NCI-H187 treated with DMSO at 0.1 percent for 48 hours (cell line): ENCODE data around the gene UPF3A.
"Not testable (repeated sequence)": the region's sequence is repeated elsewhere in the genome, so short reads cannot be mapped to it uniquely, and the experiment has no call there.

Experiments used
- DNase-seq: peaks from one replicate; lab custom pipeline; 2025; lab: John Stamatoyannopoulos, UW

The UPF3A gene

DNA sequence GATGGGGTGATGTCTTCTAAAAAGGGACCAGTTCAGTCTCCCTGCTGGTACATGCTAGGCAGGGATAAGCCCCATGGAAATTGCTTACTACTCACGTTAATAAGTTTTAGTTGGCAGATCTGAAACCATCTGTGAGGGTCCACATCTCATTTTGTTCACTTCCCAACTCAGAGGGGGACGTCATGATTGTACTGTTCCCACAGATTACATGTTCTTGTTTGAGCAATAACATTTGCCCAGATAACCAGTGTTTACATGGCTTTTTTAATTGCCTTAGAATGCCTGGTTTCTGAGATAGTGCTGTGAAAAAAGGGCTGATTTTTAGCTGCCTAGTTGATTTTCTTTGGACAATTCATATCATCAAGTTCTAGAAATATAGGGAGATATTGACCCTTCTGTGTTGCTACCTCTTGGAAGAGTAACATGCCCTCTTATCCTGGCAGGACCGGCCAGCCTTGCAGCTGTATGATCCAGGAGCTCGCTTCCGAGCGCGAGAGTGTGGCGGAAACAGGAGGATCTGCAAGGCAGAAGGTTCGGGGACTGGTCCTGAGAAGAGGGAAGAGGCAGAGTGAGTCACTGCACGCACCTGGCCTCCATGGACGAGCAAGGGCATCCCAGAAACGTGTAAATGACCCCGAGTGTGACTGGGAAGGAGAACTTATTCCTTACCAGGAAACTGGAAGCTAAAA, 23.1 kb downstream of the UPF3A start:
- no peak for DNase-seq

DNA sequence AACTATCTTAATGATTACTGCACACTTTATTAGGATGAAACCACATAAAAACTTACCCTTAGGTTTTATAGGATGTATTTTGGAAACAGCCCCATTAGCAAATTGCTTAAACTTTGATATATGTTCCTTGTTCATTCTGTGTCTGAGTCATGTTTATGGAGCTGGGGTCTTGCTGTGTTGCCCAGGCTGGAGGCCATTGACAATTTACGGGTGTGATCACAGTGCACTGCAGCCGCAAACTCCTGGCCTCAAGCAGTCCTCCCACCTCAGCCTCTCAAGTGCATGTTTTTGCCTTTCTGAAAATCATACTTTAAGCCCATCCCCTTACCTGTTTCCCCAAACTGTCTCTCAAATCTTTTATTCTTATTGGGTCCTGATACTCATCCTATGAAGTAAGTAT, 27.7 kb downstream of the UPF3A start:
- DNase-seq, result no peak

DNA sequence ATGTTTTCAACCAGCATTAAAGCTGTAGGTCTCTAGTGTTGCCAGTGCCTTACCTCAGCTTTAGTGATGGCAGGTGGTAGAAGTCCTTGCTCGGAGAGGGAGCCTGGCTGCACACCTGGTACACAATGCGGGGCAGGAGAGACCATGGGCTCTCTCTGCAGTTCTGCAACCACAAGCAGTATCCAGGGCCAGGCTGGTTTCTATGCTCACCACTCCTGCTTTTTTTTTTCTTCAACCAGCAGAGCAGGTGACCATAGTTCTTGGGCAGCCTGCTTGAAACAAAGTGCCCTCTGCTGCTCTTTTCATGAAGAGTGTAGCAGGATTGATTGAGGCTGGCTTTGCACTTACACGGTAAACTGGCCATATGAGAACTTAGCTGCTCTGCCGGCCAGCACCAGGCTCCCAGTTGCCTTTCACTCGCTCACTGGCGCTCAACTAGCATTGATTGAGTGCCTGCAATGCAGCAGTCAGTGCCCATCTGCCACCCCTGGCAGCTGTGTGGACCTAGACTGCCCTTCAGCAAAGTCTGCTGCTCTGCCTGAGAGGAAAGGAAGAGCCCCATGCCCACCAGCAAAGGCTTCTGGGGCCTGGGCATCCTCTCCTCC, 28.5 kb downstream of the UPF3A start:
- DNase-seq, result peak; percentile 56

DNA sequence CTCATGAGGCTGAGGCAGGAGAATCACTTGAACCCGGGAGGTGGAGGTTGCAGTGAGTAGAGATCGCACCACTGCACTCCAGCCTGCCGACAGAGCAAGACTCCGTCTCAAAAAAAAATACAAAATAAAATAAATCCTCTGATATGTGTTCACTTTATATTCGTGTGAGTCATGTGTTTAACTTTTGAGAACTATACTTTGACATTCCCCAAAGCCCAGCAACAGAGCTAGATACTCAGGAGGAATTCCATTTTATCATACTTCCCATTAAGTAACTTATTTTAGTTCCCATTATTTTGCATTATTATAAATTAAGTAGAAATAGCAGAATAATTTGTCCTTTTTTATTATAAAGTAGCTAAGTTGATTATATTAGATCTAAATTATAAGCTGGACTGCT, 29.6 kb downstream of the UPF3A start:
- DNase-seq, result no peak

DNA sequence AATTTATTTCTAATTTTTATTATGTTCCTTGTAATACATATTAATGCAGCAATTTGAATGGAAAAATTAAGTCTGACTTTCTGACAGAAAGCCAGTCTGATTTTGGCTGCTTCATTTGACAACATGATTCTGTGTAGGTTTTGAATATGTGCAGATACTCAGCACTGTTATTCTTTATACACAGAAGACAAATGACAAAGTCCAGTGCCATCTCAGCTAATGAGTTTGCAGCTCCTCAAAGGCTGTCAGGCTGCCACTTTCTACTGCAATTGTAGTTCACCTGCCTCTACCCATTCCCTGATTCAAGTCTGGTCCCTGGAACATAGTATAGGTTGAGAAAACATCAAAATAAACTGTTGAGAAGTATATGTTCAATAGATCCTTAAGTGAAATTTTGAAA, 30.0 kb downstream of the UPF3A start:
- DNase-seq, result no peak

DNA sequence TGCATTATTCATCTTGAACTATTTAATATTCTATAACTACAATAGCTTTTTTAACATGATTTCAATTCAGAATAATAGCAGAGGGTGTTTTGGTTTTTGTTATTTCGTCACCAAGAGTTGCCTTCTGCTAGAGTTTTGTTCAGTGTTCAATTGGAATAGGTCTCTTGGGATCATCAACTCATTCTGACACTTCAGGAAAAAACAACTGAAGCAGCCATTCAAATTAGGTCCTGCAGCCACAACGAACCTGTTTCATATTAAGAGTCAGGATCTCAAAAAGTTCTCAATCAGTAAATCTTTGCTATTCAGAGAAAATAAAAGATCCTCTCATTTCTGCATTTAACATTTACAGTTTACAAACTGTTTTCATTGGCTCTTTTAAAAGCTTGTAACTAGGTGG, 30.5 kb downstream of the UPF3A start:
- no peak for DNase-seq

DNA sequence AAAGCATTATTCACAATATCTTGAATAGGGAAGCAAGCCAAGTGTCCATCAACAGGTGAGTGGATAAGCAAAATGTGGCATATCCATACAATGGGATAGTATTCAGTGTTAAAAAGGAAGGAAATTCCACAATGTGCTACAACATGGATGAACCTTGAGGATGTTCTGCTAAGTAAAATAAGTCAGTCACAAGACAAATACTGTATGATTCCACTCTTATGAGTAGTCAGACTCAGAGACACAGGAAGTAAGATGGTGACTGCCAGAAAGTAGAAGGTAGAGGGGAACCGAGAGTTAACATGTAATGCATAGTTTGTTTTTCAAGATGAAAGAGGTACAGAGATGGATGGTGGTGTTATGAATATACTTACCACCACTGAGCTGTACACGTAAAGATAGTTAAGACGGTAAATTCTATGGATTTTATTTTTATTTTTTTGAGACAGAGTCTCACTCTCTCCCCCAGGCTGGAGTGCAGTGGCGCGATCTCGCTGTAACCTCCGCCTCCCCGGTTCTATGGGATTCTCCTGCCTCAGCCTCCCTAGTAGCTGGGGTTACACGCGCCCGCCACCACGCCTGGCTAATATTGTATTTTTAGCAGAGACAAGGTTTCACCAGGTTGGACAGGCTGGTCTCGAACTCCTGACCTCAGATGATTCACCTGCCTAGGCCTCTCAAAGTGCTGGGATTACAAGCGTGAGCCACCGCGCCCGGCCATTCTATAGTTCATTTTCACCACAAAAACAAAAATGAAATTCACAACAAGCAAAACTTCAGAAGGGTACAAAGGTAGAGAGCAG, 31.9 kb downstream of the UPF3A start:
- no peak for DNase-seq

DNA sequence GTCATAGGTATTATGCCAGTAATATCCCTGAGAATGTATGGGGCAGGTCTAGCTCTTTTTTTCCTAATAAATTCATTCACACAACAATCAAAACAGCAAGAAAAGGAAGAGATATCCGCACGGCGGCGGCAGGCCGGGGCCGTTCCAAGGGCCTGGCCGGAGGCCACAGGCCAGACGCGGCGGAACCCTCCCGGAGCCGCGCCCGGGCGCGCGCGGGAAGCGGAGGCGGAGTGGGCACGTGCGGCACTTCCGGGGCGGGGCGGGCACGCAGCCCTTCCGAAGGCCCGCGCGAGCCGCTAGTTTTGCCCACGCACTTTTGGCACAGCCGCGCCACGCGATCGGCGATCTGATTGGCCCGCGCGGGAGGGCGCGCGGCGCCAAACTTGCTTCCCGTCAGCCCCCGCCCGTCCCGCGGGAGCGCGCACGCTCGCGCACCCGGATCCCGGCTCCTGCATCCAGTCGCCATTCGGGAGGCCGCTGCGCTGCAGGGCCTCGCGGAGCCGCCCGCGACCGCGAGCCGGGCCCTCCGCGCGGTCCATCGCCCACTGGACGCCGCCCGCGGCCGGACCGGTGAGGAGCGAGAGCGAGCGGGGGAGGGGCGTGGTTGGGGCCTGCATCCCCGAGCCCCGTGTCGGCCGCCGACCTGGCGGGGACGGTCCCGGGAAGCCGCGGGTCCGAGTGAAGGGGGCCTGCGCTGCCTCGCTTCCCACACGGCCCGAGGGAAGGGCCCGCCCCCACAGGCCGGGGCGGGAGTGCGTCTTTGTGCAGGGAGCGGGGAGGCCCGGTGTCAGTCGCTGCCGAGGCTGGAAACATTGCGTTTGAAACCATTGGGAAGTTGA, 32.9 kb downstream of the UPF3A start, which contains the start of gene CHAMP1:
Gene CHAMP1, plus strand, starts transcription at position 430 of the 839 bp plus-strand sequence. CDS start 9,340 bp downstream, outside the sequence.
- DNase-seq, result peak; percentile 50

DNA sequence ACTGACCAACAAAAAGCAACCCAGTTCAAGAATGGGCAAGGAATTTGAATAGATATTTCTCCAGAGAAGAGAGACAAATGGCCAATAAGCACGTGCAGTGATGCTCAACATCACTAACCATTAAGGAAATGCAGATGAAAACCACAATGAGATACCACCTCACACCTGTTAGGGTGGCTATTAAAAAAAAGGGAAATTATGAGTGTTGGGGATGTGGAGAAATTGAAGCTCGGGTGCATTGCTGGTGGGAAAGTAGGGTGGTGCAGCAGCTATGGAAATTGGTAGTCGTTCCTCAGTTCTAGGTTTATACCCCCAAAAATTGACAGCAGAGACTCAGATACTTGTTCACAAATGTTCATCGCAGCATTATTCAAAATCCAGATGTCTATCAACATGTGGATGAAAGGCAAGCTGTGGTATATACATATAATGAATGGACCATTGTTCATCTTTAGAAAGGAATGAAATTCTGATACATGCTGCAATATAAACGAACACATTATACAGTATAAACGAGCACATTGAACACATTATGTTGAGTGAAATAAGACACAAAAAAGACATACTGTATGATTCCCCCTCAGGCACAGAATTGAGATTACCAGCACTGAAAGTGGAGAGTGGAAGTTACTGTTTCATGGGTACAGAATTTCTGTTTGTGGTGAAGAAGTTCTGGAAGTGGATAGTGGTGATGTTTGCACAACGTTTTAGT, 33.8 kb downstream of the UPF3A start:
- no peak for DNase-seq

DNA sequence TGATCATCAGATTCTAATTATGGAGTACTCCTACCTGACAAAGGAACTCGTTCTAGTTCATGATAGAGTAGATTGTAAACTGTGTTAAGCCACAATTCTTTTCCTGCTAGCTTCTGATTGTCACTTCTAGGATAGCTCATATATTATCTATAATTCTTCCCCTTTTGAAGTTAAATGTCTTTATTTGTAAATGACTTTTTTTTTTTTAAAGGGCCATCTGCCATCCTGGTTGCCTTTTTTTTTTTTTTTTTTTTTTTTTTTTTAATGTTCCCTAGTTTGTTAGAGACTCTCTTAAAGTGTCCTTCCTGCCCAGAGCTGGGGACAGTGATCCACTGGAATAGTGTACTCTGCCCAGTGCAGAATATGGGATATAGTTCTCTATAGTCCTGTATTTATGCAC, 37.2 kb downstream of the UPF3A start:
- DNase-seq, result no peak

DNA sequence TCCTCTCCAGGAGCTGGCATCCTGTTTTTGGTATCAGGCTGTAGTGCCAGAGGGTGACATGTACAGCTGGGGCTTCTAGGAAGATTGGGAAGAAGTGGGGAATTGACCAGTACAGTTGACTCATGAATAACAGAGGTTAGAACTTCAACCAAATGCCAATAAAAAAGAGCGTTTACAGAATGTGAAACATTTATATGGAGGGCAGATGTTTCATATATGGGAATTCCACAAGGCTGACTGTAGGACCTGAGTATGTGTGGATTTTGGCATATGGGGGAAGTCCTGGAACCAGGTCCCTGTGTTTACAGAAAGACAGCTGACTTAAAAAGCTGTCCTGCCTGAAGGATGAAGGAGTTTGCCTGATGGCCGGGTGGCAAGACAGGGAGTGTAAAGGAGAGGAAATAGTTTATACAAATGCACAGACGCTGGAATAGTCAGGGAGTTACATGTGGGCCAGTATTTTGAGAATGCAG, 38.1 kb downstream of the UPF3A start:
- no peak for DNase-seq

DNA sequence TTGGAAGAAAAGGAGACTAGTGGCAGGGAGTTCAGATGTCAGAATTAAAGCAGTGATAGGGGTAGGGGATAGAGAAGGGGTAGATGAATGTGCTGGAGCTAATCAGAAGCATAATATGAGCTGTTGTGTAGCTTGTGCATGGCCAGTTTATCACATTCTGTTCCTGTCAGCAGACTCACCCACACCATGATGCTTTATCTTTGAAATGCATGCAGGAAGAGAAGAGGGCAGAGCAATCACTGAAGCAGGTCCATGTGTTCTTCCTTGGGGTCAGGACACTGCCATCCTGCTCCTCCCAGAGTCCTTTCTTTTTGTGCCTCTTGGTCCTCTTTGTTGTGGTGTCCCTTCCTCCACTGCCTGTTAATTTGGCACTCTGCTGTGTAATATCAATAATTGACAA, 38.7 kb downstream of the UPF3A start:
- no peak for DNase-seq

DNA sequence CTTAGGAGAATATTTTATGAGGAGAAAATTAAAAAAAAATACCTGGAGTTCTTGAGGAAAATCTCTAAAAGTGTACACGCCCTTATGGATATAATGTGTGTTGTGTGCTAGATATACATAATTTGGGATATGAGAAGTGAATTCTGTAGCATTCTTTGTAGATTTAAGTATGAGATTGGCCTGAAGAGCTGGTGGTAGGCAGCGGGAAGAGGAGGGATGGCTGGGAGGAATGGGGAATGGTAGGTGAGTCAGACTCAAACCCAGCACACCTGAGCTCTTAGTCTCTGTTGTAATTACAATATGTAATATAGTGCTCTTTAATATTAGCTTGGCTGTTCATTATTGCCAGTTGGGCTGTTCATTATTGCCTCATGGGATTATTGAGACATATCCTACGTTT, 39.9 kb downstream of the UPF3A start:
- no peak for DNase-seq

DNA sequence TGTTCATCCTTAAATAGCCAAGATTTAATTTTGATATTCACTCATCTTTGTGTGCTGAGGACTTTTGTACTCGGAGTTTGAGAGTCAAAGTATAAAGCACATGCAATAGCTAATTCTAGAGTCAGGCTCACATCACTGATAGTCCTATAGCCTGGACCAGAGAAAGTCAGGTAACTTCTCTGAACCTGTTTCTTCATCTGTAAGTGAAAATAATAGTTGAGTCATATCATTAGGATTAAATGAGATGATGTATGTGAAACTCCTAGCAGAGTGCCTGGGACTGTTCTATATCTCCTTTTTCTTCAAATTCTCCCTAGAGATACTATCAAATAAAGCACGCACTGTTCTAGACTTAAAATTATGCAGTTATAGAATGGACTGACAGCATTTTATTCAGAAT, 41.9 kb downstream of the UPF3A start:
- DNase-seq, result no peak

DNA sequence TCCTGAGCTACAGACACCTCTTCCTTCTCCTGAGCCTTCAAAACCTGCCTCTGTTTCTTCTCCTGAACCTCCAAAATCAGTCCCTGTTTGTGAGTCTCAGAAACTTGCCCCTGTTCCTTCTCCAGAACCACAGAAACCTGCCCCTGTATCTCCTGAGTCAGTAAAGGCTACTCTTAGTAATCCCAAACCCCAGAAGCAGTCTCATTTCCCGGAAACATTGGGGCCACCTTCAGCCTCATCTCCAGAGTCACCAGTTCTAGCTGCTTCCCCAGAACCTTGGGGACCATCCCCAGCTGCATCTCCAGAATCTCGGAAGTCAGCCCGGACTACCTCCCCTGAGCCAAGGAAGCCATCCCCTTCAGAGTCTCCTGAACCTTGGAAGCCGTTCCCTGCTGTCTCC, 42.9 kb downstream of the UPF3A start:
- no peak for DNase-seq

DNA sequence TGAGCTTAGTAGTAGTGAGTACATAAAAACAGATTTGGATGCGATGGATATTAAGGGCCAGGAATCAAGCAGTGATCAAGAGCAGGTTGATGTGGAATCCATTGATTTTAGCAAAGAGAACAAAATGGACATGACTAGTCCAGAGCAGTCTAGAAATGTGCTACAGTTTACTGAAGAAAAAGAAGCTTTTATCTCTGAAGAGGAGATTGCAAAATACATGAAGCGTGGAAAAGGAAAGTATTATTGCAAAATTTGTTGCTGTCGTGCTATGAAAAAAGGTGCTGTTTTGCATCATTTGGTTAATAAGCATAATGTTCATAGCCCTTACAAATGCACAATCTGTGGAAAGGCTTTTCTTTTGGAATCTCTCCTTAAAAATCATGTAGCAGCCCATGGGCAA, 44.3 kb downstream of the UPF3A start:
- DNase-seq, result no peak

DNA sequence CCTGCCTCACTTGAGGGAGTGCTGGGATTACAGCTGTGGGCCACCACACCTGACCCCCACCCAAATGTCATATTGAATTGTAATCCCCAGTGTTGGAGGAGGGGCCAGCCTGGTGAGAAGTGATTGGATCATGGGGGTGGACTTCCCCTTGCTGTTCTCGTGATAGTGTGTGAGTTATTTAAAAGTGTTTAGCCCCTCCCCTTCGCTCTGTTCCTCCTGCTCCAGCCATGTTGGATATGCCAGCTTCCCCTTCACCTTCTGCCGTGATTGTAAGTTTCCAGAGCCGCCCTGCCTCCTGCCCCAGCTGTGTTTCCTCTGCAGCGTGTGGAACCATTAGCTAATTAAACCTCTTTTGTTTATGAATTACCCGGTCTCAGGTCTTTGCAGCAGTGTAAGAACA, 46.6 kb downstream of the UPF3A start:
- DNase-seq, result no peak

DNA sequence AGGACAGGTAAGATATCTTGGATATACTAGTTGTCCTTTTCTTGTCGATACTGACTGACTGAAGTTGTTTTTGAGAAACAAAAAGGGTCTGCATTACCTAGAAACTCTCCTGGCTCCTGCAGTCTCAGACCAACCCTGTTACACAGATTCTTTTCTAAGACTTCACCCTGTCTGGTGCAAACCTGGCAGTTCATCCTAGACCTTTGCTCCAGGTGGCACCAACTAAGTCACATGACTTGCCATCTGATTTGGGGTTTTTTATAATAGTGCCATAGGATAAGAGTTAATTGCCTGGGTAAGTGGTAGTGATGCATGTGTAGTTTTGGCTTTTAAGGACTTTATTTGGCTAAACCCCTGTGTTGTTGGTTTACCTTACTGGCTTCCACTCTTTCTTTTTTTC, 47.2 kb downstream of the UPF3A start:
- no peak for DNase-seq

DNA sequence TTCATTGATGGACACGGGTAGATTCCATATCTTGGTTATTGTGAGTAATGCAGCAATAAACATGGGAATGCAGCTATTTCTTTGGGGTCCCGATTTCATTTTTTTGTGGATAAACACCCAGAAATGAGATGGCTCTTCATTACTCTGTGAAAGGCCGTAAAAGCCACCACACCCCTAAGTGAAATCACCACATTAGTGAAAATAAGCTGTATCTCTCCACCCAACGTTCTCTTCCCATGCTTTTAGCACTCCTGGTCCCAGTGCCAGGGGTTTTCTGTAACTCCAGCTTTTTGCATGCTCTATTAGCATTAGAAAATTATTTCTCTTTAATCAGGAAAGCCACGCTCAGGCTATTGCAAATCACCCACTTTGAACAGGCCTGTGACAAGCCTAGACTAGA, 48.7 kb downstream of the UPF3A start:
- no peak for DNase-seq

DNA sequence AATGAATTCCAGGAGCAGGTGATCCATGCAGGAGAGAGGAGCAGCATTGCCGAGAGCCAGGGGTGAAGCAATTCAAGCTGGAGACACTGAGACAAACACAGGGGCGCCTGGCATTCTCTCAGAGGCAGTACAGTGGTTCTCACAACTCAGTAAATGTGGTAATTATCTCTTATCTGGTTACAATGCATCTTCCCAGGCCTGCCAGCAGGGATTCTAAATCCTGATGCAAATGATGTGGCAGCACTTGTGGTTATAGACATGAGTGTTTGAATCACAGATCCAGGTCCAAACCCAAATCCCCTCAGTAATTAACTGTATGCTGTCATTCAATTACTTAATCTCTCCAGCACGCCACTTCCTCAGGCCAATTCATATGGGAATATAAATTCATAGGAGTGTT, 52.5 kb downstream of the UPF3A start:
- DNase-seq, result not testable (repeated sequence)

DNA sequence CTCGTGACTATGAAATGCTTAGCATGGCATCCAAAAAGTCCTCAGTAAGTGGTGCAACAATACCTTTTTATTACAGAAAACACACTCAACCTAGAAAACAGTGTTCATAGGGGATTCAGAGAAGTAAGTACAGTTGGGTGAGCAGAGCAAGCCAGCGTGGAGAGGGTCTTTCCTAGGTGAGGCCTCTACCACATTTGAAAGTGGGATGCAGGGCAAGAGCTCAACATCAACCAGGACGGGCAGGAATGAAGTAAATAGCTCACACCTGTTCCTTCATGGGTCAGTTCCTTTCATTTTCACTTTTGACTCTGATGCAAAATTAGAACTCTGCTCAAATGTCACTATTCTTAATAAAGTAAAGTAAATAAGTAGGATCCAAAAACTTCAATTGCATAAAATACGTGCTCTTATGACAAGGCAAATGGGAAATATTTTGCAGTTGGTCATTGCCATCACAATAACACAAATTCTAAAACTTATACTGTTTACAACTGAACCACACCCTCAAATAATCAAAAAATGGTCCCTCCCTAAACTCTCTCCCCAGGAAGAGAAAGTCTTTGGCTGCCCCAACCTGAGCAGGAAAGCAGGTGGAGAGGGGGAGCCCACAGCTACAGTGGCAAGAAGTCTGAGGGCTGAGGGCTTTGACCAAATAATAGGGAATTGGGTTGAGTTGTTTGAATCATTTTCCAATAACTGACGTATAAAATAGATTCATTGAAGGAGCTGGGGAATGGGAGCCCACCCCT, 53.1 kb downstream of the UPF3A start:
- DNase-seq, result no peak
